ENCODE measurements around the gene LIMCH1. TPM values are rescaled to one million over a fixed set of nuclear protein-coding genes. Genes with fewer than 3 reads are reported as not detected.
"Not testable (repeated sequence)": the region's sequence is repeated elsewhere in the genome, so short reads cannot be mapped to it uniquely, and the experiment has no call there.

LIMCH1 gene
- total RNA-seq, 8 experiments from 2014 or later = 42.1 to 385 (median 64.6) TPM

GRCh38 chr4:41713768-41714167 lies 175.8 kb downstream of the LIMCH1 start:
- WGBS, 10 experiments = 43 to 83% (median 60%) methylated on average over 1 of the region's 1 CpG; no CpG with 5 or more reads in 3 of the 10 experiments
- ATAC-seq (replicated peaks in 6 of 8) = no peak
- Histone ChIP-seq H3K4me3 (no peak overlapping the region), H3K27ac (no peak overlapping the region), H3K4me1 (replicated peaks in 1 of 2) (peaks cover 0 to 5% of the 10 kb centered on the region in 2 donors)
- in situ Hi-C loops (cut with MboI; ENCODE audit: low pct_unique_long_range_greater_than_20kb in 2 of 9, low sequenced_read_pairs in 9 of 9, unreplicated experiment in 9 of 9) = loop anchor here in 1 of 9 experiments (25.0 kb wide), 1 partner anchor 174 kb away; no protein-coding TSS in a partner anchor

GRCh38 chr4:41714364-41715000 lies 176.5 kb downstream of the LIMCH1 start:
- Histone ChIP-seq H3K27ac (no peak overlapping the region), H3K4me1 (replicated peaks in 1 of 2) (peaks cover 0 to 5% of the 10 kb centered on the region in 2 donors), H3K4me3 (no peak overlapping the region)
- WGBS, 10 experiments = 5 to 84% (median 74%) methylated on average over 3 to 6 of the region's 6 CpGs
- in situ Hi-C loops (cut with MboI; ENCODE audit: low pct_unique_long_range_greater_than_20kb in 2 of 9, low sequenced_read_pairs in 9 of 9, unreplicated experiment in 9 of 9) = loop anchor here in 1 of 9 experiments (25.0 kb wide), 1 partner anchor 173 kb away; no protein-coding TSS in a partner anchor
- ATAC-seq (replicated peaks in 6 of 8) = no peak

GRCh38 chr4:41715155-41715554 lies 177.2 kb downstream of the LIMCH1 start:
- Histone ChIP-seq H3K27ac (no peak overlapping the region), H3K4me3 (no peak overlapping the region), H3K4me1 (replicated peaks in 1 of 2) (no peaks in the 10 kb centered on the region)
- 20 to 100% (median 100%) methylated on average over 1 of the region's 1 CpG; no CpG with 5 or more reads in 2 of the 10 experiments for WGBS, 10 experiments
- no peak for ATAC-seq (replicated peaks in 6 of 8)
- in situ Hi-C loops (cut with MboI; ENCODE audit: low pct_unique_long_range_greater_than_20kb in 2 of 9, low sequenced_read_pairs in 9 of 9, unreplicated experiment in 9 of 9) = loop anchor here in 1 of 9 experiments (25.0 kb wide), 1 partner anchor 172 kb away; no protein-coding TSS in a partner anchor

- H3K4me3 ChIP-seq = no peak overlapping the region
- no peaks in the 10 kb centered on the region for H3K4me1 ChIP-seq (replicated peaks in 1 of 2)
- no peak overlapping the region for H3K27ac ChIP-seq
- ATAC-seq (replicated peaks in 6 of 8) = no peak
- in situ Hi-C loops (cut with MboI; ENCODE audit: low pct_unique_long_range_greater_than_20kb in 2 of 9, low sequenced_read_pairs in 9 of 9, unreplicated experiment in 9 of 9) = loop anchor here in 1 of 9 experiments (25.0 kb wide), 1 partner anchor 168 kb away; no protein-coding TSS in a partner anchor
These were observed 180.9 kb downstream of the LIMCH1 start for GRCh38 chr4:41718907-41719306.

GRCh38 chr4:41719417-41719816 lies 181.5 kb downstream of the LIMCH1 start:
- Histone ChIP-seq H3K27ac (no peak overlapping the region), H3K4me1 (replicated peaks in 1 of 2) (no peaks in the 10 kb centered on the region), H3K4me3 (no peak overlapping the region)
- WGBS, 10 experiments = 6 to 82% (median 55%) methylated on average over 1 to 2 of the region's 2 CpGs; no CpG with 5 or more reads in 2 of the 10 experiments
- in situ Hi-C loops (cut with MboI; ENCODE audit: low pct_unique_long_range_greater_than_20kb in 2 of 9, low sequenced_read_pairs in 9 of 9, unreplicated experiment in 9 of 9) = loop anchor here in 1 of 9 experiments (25.0 kb wide), 1 partner anchor 168 kb away; no protein-coding TSS in a partner anchor
- ATAC-seq (replicated peaks in 6 of 8) = no peak

GRCh38 chr4:41722181-41722580 lies 184.2 kb downstream of the LIMCH1 start:
- H3K27ac ChIP-seq = no peak overlapping the region
- no peak overlapping the region for H3K4me3 ChIP-seq
- in situ Hi-C loops (cut with MboI; ENCODE audit: low pct_unique_long_range_greater_than_20kb in 2 of 9, low sequenced_read_pairs in 9 of 9, unreplicated experiment in 9 of 9) = loop anchor here in 1 of 9 experiments (25.0 kb wide), 1 partner anchor 165 kb away; no protein-coding TSS in a partner anchor
- no peaks in the 10 kb centered on the region for H3K4me1 ChIP-seq (replicated peaks in 1 of 2)
- WGBS, 10 experiments = 89 to 100% methylated on average over 1 of the region's 1 CpG; no CpG with 5 or more reads in 8 of the 10 experiments
- ATAC-seq (replicated peaks in 6 of 8) = no peak

GRCh38 chr4:41723286-41723685 lies 185.3 kb downstream of the LIMCH1 start:
- Histone ChIP-seq H3K4me1 (replicated peaks in 1 of 2) (no peaks in the 10 kb centered on the region), H3K27ac (no peak overlapping the region), H3K4me3 (no peak overlapping the region)
- in situ Hi-C loops (cut with MboI; ENCODE audit: low pct_unique_long_range_greater_than_20kb in 2 of 9, low sequenced_read_pairs in 9 of 9, unreplicated experiment in 9 of 9) = loop anchor here in 1 of 9 experiments (25.0 kb wide), 1 partner anchor 164 kb away; no protein-coding TSS in a partner anchor
- no peak for ATAC-seq (replicated peaks in 6 of 8)
- WGBS, 10 experiments = 30 to 80% (median 66%) methylated on average over 1 to 3 of the region's 3 CpGs

GRCh38 chr4:41725254-41725653 lies 187.3 kb downstream of the LIMCH1 start:
- Histone ChIP-seq H3K27ac (no peak overlapping the region), H3K4me3 (no peak overlapping the region), H3K4me1 (replicated peaks in 1 of 2) (no peaks in the 10 kb centered on the region)
- ATAC-seq (replicated peaks in 6 of 8) = no peak
- in situ Hi-C loops (cut with MboI; ENCODE audit: low pct_unique_long_range_greater_than_20kb in 2 of 9, low sequenced_read_pairs in 9 of 9, unreplicated experiment in 9 of 9) = no loop called here
- WGBS, 10 experiments = 0 to 50% (median 0%) methylated on average over 1 of the region's 1 CpG; no CpG with 5 or more reads in 3 of the 10 experiments

- WGBS, 10 experiments = 50 to 92% (median 79%) methylated on average over 1 to 3 of the region's 4 CpGs; no CpG with 5 or more reads in 4 of the 10 experiments
- ATAC-seq (replicated peaks in 6 of 8) = no peak
- Histone ChIP-seq H3K4me3 (no peak overlapping the region), H3K27ac (no peak overlapping the region), H3K4me1 (replicated peaks in 1 of 2) (peaks cover 2 to 7% of the 10 kb centered on the region in 2 donors)
- in situ Hi-C loops (cut with MboI; ENCODE audit: low pct_unique_long_range_greater_than_20kb in 2 of 9, low sequenced_read_pairs in 9 of 9, unreplicated experiment in 9 of 9) = no loop called here
These were observed 190.1 kb downstream of the LIMCH1 start for GRCh38 chr4:41727861-41728572.

- Histone ChIP-seq H3K27ac (no peak overlapping the region), H3K4me3 (no peak overlapping the region), H3K4me1 (replicated peaks in 1 of 2) (peaks cover 2 to 7% of the 10 kb centered on the region in 2 donors)
- in situ Hi-C loops (cut with MboI; ENCODE audit: low pct_unique_long_range_greater_than_20kb in 2 of 9, low sequenced_read_pairs in 9 of 9, unreplicated experiment in 9 of 9) = no loop called here
- ATAC-seq (replicated peaks in 6 of 8) = no peak
- WGBS, 10 experiments = 29 to 100% (median 90%) methylated on average over 1 to 3 of the region's 3 CpGs; no CpG with 5 or more reads in 2 of the 10 experiments
These were observed 190.6 kb downstream of the LIMCH1 start for GRCh38 chr4:41728573-41728913.

GRCh38 chr4:41731569-41732126 lies 193.7 kb downstream of the LIMCH1 start:
- Histone ChIP-seq H3K4me3 (no peak overlapping the region), H3K27ac (no peak overlapping the region), H3K4me1 (replicated peaks in 1 of 2) (peaks cover 2 to 7% of the 10 kb centered on the region in 2 donors)
- in situ Hi-C loops (cut with MboI; ENCODE audit: low pct_unique_long_range_greater_than_20kb in 2 of 9, low sequenced_read_pairs in 9 of 9, unreplicated experiment in 9 of 9) = no loop called here
- peak in 5 of 8 experiments; percentile 57 to 79 (median 70) for ATAC-seq (replicated peaks in 6 of 8)
- 0 to 75% (median 40%) methylated on average over 1 to 10 of the region's 12 CpGs; no CpG with 5 or more reads in 1 of the 10 experiments for WGBS, 10 experiments

GRCh38 chr4:41734371-41734770 lies 196.4 kb downstream of the LIMCH1 start:
- no peak for ATAC-seq (replicated peaks in 6 of 8)
- H3K27ac ChIP-seq = no peak overlapping the region
- in situ Hi-C loops (cut with MboI; ENCODE audit: low pct_unique_long_range_greater_than_20kb in 2 of 9, low sequenced_read_pairs in 9 of 9, unreplicated experiment in 9 of 9) = no loop called here
- WGBS, 10 experiments = 25 to 100% (median 88%) methylated on average over 1 to 3 of the region's 3 CpGs; no CpG with 5 or more reads in 2 of the 10 experiments
- peaks cover 2 to 7% of the 10 kb centered on the region in 2 donors for H3K4me1 ChIP-seq (replicated peaks in 1 of 2)
- H3K4me3 ChIP-seq = no peak overlapping the region

GRCh38 chr4:41737491-41737890 lies 199.5 kb downstream of the LIMCH1 start:
- WGBS, 10 experiments = 0 to 100% (median 37%) methylated on average over 1 to 8 of the region's 8 CpGs; no CpG with 5 or more reads in 1 of the 10 experiments
- in situ Hi-C loops (cut with MboI; ENCODE audit: low pct_unique_long_range_greater_than_20kb in 2 of 9, low sequenced_read_pairs in 9 of 9, unreplicated experiment in 9 of 9); ATAC-seq (replicated peaks in 6 of 8); H3K27ac ChIP-seq; H3K4me3 ChIP-seq; H3K4me1 ChIP-seq (replicated peaks in 1 of 2): not testable (repeated sequence)

Measured in motor neuron (in vitro differentiated cells).